ELR (cell line): ENCODE results near the gene SARS2.
"Not testable (repeated sequence)": the region's sequence is repeated elsewhere in the genome, so short reads cannot be mapped to it uniquely, and the experiment has no call there.

Source experiments
- DNase-seq: peaks from one replicate; pipeline ENCODE4 v3.0.0-alpha.2; 2015; ENCODE audit warnings: low read depth

SARS2 gene

DNA sequence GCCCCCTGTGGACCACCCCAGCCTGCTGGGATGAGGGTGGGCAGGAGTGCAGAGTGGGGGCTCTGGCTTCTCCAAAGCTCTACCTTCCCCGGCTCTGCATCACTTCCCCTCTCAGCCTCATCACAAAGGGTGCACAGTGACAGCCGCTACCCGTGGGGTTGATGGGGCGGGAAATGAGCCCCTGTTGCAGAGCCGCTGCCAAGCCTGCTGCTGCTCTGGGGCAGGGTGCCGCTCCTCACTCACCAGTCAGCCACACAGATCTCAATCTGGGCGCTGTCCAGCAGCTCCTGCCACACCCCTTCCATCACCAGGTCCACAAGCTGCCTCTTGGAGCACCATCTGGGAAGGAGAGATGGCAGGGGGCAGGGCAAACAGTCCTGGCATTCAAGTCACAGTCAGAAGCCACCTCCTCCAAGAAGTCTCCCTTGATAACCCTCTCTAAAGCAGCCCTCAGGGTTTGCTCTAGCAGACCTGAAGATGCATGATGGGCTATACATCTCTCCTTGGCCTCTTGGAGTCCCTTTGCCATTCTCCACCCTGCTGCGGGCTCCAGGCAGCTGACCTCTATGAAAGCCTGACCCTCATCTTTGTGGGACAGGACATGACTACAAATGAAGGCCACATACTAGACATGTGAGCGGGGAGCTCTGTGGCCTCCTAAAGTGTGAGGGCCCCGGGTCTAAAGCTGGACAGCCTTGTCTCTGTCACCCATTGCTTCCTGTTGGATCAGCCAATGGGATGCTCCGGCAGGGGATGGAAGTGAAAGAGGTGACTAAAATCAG, 15.9 kb upstream of the SARS2 start:
- DNase-seq, result no peak

DNA sequence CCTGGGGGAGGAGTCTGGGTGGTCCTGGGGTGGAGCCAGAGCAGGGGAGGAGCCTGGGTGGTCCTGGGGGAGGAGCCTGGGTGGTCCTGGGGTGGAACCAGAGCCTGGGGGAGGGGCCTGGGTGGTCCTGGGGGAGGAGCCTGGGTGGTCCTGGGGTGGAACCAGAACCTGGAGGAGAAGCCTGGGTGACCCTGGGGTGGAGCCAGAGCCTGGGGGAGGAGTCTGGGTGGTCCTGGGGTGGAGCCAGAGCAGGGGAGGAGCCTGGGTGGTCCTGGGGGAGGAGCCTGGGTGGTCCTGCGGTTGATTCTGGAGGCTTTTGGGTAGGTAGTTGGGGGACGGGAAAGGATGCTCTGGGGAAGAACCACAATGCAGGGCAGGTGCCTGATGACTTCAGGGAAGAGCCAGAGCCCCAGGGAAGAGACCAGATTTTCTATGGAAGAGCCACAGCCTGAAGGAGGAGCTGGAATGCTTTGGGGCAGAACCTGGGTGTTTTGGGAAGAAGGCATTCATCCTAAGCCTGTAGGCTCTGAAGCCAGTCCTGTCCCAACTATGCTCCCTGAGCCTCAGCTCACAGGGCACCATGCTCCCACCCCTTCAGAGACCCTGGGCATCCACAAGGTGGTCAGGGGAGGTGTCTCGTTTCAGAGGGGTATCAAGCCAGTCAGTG, 15.1 kb upstream of the SARS2 start:
- DNase-seq, result peak; percentile 9

GRCh38 chr19:38944981-38945506, 14.5 kb upstream of the SARS2 start:
- peak; percentile 19 for DNase-seq

- no peak for DNase-seq
These were observed 12.1 kb upstream of the SARS2 start for GRCh38 chr19:38942471-38943181.

DNA sequence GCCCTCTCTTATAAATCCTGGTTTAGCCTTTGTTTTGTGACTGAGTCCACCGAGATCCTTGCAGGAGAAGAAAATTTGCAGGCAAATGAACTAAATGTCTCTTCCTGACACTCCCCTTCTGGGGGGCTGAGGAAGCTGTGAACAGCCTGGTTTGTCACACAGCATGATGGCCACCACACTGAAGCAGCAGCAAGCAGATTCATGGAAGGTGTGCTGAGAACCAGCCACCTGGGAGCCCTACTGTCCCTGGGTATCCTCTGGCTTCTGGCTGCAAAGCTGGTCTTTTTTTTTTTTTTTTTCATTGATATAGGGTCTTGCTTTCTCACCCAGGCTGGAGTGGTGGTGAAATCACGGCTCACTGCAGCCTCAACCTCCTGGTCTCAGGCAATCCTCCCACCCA, 11.4 kb upstream of the SARS2 start:
- DNase-seq, result no peak

GRCh38 chr19:38941466-38941865, 10.9 kb upstream of the SARS2 start:
- DNase-seq, result not testable (repeated sequence)

GRCh38 chr19:38939957-38940356, 9.4 kb upstream of the SARS2 start:
- DNase-seq, result no peak

DNA sequence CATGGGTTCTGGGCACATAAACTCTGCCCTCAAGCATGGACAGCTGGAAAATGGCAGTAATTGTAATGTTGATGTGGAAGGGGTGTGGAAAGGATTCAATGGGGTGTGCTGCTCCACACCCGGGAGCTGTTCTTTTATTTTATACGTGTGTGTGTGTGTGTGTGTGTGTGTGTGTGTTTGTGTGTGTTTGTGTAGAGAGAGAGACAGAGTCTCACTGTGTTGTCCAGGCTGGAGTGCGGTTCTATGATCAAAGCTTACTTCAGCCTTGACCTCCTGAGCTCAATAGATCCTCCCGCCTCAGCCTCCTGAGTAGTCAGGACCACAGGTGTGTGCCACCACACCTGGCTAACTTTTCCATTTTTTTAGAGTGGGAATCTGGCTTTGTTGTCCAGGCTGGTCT, 3.0 kb upstream of the SARS2 start:
- DNase-seq, result no peak

GRCh38 chr19:38932425-38933179, 2.0 kb upstream of the SARS2 start:
- DNase-seq, result peak; percentile 55

- DNase-seq, result no peak
These were observed 894 bp upstream of the SARS2 start for GRCh38 chr19:38931521-38931793.

DNA sequence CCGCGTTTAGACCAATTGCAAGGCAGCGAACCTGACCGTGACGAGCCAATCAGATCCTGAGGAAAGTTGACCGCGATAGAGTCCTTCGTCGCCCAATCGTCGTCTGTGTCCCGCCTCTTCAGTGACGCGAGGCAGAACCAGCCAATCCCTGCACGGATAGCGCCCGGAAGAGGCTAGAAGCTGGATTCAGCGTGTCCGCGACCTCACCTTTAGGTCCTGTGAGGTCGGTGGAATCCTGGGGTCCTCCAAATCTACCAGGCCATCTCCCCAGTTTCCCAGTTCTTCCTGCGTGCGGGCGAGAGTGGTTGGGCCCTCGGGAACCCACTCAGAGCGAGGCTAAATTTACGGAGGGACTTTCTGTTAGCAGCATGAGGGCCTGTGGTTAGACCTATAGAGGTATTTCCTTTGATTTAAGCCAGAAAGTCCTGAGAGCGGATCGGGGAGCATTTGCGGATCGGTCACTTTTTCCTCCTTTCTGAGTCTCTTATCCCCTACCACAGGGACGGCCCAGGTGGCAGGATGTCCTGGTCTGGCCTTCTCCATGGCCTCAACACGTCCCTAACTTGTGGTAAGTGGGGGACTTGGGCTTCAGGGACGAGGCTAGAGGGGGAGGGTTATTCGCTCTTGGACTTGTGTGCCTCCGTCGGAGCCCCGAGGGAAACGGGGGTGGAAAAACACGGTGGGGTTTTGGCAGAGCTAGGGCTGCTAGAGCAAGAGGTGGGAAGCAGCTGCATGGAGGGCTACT, 385 bp upstream of the SARS2 start, which contains the start of gene MRPS12:
Gene MRPS12, plus strand, starts transcription at position 169 of the 745 bp plus-strand sequence. Its CDS starts 351 bp downstream, at position 520.
- DNase-seq, result peak; percentile 99

- no peak for DNase-seq
These were observed 2.1 kb downstream of the SARS2 start for GRCh38 chr19:38928391-38929001.

- no peak for DNase-seq
These were observed 6.2 kb downstream of the SARS2 start for GRCh38 chr19:38924388-38924787.

- no peak for DNase-seq
These were observed 8.1 kb downstream of the SARS2 start for GRCh38 chr19:38922482-38922881.

GRCh38 chr19:38921420-38922274, 8.9 kb downstream of the SARS2 start:
- no peak for DNase-seq

- no peak for DNase-seq
These were observed 9.8 kb downstream of the SARS2 start for GRCh38 chr19:38920602-38921419.

GRCh38 chr19:38919837-38920601, 10.5 kb downstream of the SARS2 start:
- DNase-seq, result no peak

DNA sequence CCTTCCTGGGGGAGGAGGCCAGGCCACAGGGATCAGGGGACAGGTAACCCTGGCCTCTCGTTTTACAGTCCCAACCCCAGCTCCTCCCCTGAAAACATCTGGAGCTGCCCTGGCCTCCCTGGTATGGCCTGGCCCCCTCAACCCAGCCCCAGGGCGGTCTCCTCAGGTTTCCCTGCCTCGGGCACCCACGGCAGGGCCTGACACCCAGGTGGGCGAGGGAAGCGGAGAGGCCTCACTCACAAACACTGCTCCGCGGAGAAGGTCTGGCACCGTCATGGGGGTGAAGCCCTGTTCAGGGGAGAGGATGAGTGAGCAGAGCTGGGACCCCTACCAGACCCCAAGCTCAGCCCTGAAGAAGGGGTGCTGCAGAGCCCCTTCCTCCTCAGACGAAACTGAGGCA, 12.0 kb downstream of the SARS2 start:
- DNase-seq, result no peak
